K562 (cell line): ENCODE results near the gene KNDC1. TPM values are rescaled to one million over a fixed set of nuclear protein-coding genes. Genes with fewer than 3 reads are reported as not detected.

Experiments
- ATAC-seq: fragments of 200-7000 bp; cut with Tn5 transposase; 3 replicates; pipeline ENCODE4 v1.9.1; 2020; ENCODE audit warnings: moderate library complexity
- BruUV-seq: library from RNA; stranded (reverse); fragments of 400-500 nt; replicated peaks from 2 replicates; lab custom pipeline; 2021; lab: Mats Ljungman, UMichigan
- CTCF ChIA-PET: fragments of 300-600 bp; formaldehyde crosslinking; extraction: SDS; loops from one replicate; lab custom pipeline; 2021; ENCODE audit warnings: low intra/inter-chr PET ratio; lab: Yijun Ruan, JAX
- POLR2A ChIA-PET: fragments of 300-600, 350-650 bp; sonication (Branson Sonifier 250); formaldehyde crosslinking; extraction: SDS; loops from one replicate; lab custom pipeline; 2021; ENCODE audit warnings: antibody characterized with exemption, inconsistent platforms; lab: Yijun Ruan, JAX
- DNase-seq, 4 experiments: peaks; one replicate each; pipeline versions ENCODE4 v3.0.0 to v3.0.0-alpha.2; 2011 to 2018; ENCODE audit warnings: low spot score in 3 of 4, mixed read lengths in 3 of 4; ENCODE audit errors: extremely low read depth in 1 of 4
- FAIRE-seq: peaks from 2 replicates; lab custom pipeline; 2011; peaks lifted over from hg19 to GRCh38; lab: Jason Lieb, UNC
- H2AFZ ChIP-seq: 2 replicates; pipeline ENCODE4 v1.6.0; 2011; ENCODE audit warnings: low read depth, low read length, control low read depth, inconsistent platforms
- H3K27ac ChIP-seq: fragments of 200-600 bp; 3 replicates; pipeline ENCODE4 v1.8.0; 2011; ENCODE audit warnings: low read depth, mild to moderate bottlenecking, control low read depth, inconsistent platforms, low read length, moderate library complexity, mixed read lengths; ENCODE audit errors: extremely low read depth
- H3K27me3 ChIP-seq, 2 experiments: fragments of 300-600 bp in 1 of 2; 2 replicates in 1 of 2; 3 replicates in 1 of 2; pipeline versions ENCODE4 v1.6.0 to v1.8.0; 2011; ENCODE audit warnings: inconsistent platforms in 2 of 2, low read length in 2 of 2, mild to moderate bottlenecking in 1 of 2, mixed read lengths in 1 of 2, moderate library complexity in 1 of 2; ENCODE audit not compliant: control insufficient read depth in 2 of 2, insufficient read depth in 2 of 2
- H3K36me3 ChIP-seq: fragments of 300-600 bp; 3 replicates; pipeline ENCODE4 v1.8.0; 2011; ENCODE audit warnings: mild to moderate bottlenecking, low read length, inconsistent platforms; ENCODE audit not compliant: control insufficient read depth, insufficient read depth
- H3K4me1 ChIP-seq, 2 experiments: fragments of 200-600 bp in 1 of 2; replicated peaks in 1 of 2; 2 replicates in 1 of 2; 3 replicates in 1 of 2; pipeline versions ENCODE4 v1.5.1 to v1.8.0; 2011; ENCODE audit warnings: inconsistent platforms in 2 of 2, low read length in 2 of 2, mild to moderate bottlenecking in 1 of 2, mixed read lengths in 1 of 2, moderate library complexity in 1 of 2; ENCODE audit not compliant: control insufficient read depth in 2 of 2, insufficient read depth in 2 of 2
- H3K4me2 ChIP-seq: 2 replicates; pipeline ENCODE4 v1.6.1; 2011; ENCODE audit warnings: low read length, control low read depth, inconsistent platforms, mixed read lengths; ENCODE audit not compliant: insufficient read depth
- H3K4me3 ChIP-seq: fragments of 200-600 bp; sonication (generic), shearing (Covaris generic); 2 replicates; pipeline ENCODE4 v1.5.1; 2016; ENCODE audit warnings: control low read depth, inconsistent platforms
- H3K79me2 ChIP-seq: fragments of 200-600 bp; 3 replicates; pipeline ENCODE4 v1.8.0; 2011; ENCODE audit warnings: low read length, inconsistent platforms; ENCODE audit not compliant: control insufficient read depth, insufficient read depth
- H3K9ac ChIP-seq, 2 experiments: 2 replicates each; pipeline versions ENCODE4 v1.6.0 to v1.6.1; 2011; ENCODE audit warnings: low read depth in 2 of 2, low read length in 2 of 2, control low read depth in 1 of 2, inconsistent platforms in 1 of 2, mild to moderate bottlenecking in 1 of 2, mixed read lengths in 1 of 2; ENCODE audit not compliant: insufficient read depth in 1 of 2
- H3K9me1 ChIP-seq: one replicate; pipeline ENCODE4 v1.6.0; 2011; ENCODE audit warnings: inconsistent platforms, mild to moderate bottlenecking, low read length, moderate library complexity; ENCODE audit not compliant: control insufficient read depth, insufficient read depth
- H3K9me3 ChIP-seq: replicated peaks from 2 replicates; pipeline ENCODE4 v1.5.1; 2011; ENCODE audit warnings: low read depth, low read length, inconsistent platforms; ENCODE audit not compliant: control insufficient read depth, insufficient read depth
- H4K20me1 ChIP-seq: replicated peaks from 2 replicates; pipeline ENCODE4 v1.6.1; 2011; ENCODE audit warnings: low read length, inconsistent platforms, mixed read lengths; ENCODE audit not compliant: control insufficient read depth, insufficient read depth
- CBX5 ChIP-seq: IDR thresholded peaks from 2 replicates; pipeline ENCODE4 v1.6.1; 2014; ENCODE audit warnings: low read depth, borderline replicate concordance
- CSDE1 ChIP-seq, 2 experiments: fragments of 450-650 bp; IDR thresholded peaks; 2 replicates each; pipeline ENCODE4 v1.6.1; 2016; ENCODE audit warnings: mild to moderate bottlenecking in 1 of 2
- ETS1 ChIP-seq: conservative IDR thresholded peaks from 2 replicates; pipeline ENCODE4 v1.6.1; 2011; ENCODE audit warnings: low read depth, mild to moderate bottlenecking, low read length; ENCODE audit not compliant: control insufficient read depth
- FOSL1 ChIP-seq: fragments of 200-800 bp; sonication (Bioruptor generic); conservative IDR thresholded peaks from 2 replicates; pipeline ENCODE4 v1.6.1; 2016; ENCODE audit warnings: missing genetic modification characterization, missing compliant biosample characterization
- HMGXB4 ChIP-seq: sonication (generic); formaldehyde crosslinking; IDR thresholded peaks from 2 replicates; pipeline ENCODE4 v1.8.1; 2023; ENCODE audit warnings: mild to moderate bottlenecking, missing genetic modification reagents
- LCOR ChIP-seq: sonication (generic); formaldehyde crosslinking; IDR thresholded peaks from 2 replicates; pipeline ENCODE4 v1.8.0; 2022; ENCODE audit warnings: mild to moderate bottlenecking, missing genetic modification reagents
- MAFF ChIP-seq: IDR thresholded peaks from 2 replicates; pipeline ENCODE4 v1.6.1; 2012; ENCODE audit warnings: low read length, improper control_type of control experiment
- MTA2 ChIP-seq: fragments of 450-650 bp; IDR thresholded peaks from 2 replicates; pipeline ENCODE4 v1.6.1; 2016; ENCODE audit warnings: low read depth
- NONO ChIP-seq, 2 experiments: fragments of 200-400 bp in 1 of 2; fragments of 450-650 bp in 1 of 2; formaldehyde crosslinking in 1 of 2; IDR thresholded peaks; 2 replicates each; pipeline ENCODE4 v1.6.1; 2017; ENCODE audit warnings: low read depth in 2 of 2, mild to moderate bottlenecking in 2 of 2, moderate library complexity in 2 of 2, low read length in 1 of 2
- TSC22D4 ChIP-seq: fragments of 450-650 bp; IDR thresholded peaks from 2 replicates; pipeline ENCODE4 v1.6.1; 2016; ENCODE audit warnings: missing genetic modification characterization, missing biosample characterization, control low read depth
- ZKSCAN3 ChIP-seq: fragments of 250-450 bp; sonication (Bioruptor Pico); IDR thresholded peaks from 2 replicates; pipeline ENCODE4 v1.4.0; 2020
- ZNF174 ChIP-seq: fragments of 250-450 bp; sonication (Bioruptor Pico); IDR thresholded peaks from 2 replicates; pipeline ENCODE4 v1.4.0; 2020; ENCODE audit warnings: mild to moderate bottlenecking
- ZNF507 ChIP-seq: conservative IDR thresholded peaks from 2 replicates; pipeline ENCODE4 v1.6.1; 2017; ENCODE audit warnings: missing genetic modification characterization, missing compliant biosample characterization
- ZNF780A ChIP-seq: fragments of 250-450 bp; sonication (Bioruptor Pico); IDR thresholded peaks from 2 replicates; pipeline ENCODE4 v1.5.0; 2021; ENCODE audit warnings: mild to moderate bottlenecking
- WGBS: fragments of 100-300 bp; shearing (Covaris generic); methylation state at CpG from one replicate; pipeline ENCODE4 v1.1.6; 2016; ENCODE audit warnings: low coverage, mixed read lengths; ENCODE audit not compliant: insufficient coverage; ENCODE audit errors: missing lambda C conversion rate; 5-methylcytosine and 5-hydroxymethylcytosine counted together
- in situ Hi-C: fragments of 300-500 bp; cut with MboI; formaldehyde crosslinking; loops from 4 replicates; pipeline ENCODE4 v1.15.0; 2018; ENCODE audit warnings: inconsistent platforms, mixed read lengths
- intact Hi-C: fragments of 100-400 bp; cut with micrococcal nuclease; formaldehyde crosslinking; loops from 2 replicates; pipeline ENCODE4 v1.14.2; 2022
- polyA plus RNA-seq, 8 experiments: library from polyadenylated mRNA; depleted of rRNA in 4 of 8; stranded (reverse) in 5 of 8; unstranded in 3 of 8; fragments of >200 nt; fragmentation: Nextera tagmentation in 2 of 8; fragmentation: Illumina TruSeq in 1 of 8; extraction: Ambion mirVana in 2 of 8; extraction: Trizol in 1 of 8; gene quantifications; 2 replicates each; pipeline versions ENCODE4 v1.2.1 to v1.2.3, GENCODE V29; 2011 to 2014; ENCODE audit warnings: inconsistent platforms in 1 of 8, missing spikeins in 1 of 8
- total RNA-seq, 7 experiments: library from RNA; depleted of rRNA in 6 of 7; stranded (reverse); fragments of >200 nt in 6 of 7; fragmentation: Illumina TruSeq in 2 of 7; extraction: Trizol in 2 of 7; gene quantifications; 2 replicates each; pipeline versions ENCODE4 v1.2.1 to v1.2.3, GENCODE V29; 2011 to 2021; ENCODE audit warnings: low replicate concordance in 1 of 7

The KNDC1 gene
- total and polyA plus RNA-seq, 9 of the 15 experiments (the other 6 are each of a cell fraction or from before 2014, with no cell fraction given) = 0.07 to 0.26 (median 0.11) TPM; not detected in 6

GRCh38 chr10:133144771-133145170 lies 15.2 kb upstream of the KNDC1 start:
- no peaks in the 10 kb centered on the region for H3K9me3 ChIP-seq
- H4K20me1 ChIP-seq = no peaks in the 10 kb centered on the region
- no peaks in the 10 kb centered on the region for H3K36me3 ChIP-seq
- no peak overlapping the region for H3K27ac ChIP-seq
- H3K4me3 ChIP-seq = no peak overlapping the region
- no TSS peak for BruUV-seq
- peaks cover 10 to 26% of the 10 kb centered on the region in 2 experiments; a peak in 4 of 5 replicates for H3K4me1 ChIP-seq
- CTCF ChIA-PET = no interaction called here
- 54% methylated on average over 6 of the region's 7 CpGs for WGBS
- no peak overlapping the region for H2AFZ ChIP-seq
- DNase-seq (no peak), FAIRE-seq (no peak), ATAC-seq (no peak)
- TF ChIP-seq ZNF174 (CRISPR knock-in tag) (no peak), NONO (IDR thresholded peaks at IDR 0.05; ENCODE audit: low read depth in 2 of 2, low read length in 1 of 2) (no peak), LCOR (CRISPR knock-in tag) (no peak), TSC22D4 (no peak), HMGXB4 (CRISPR knock-in tag) (no peak), ZKSCAN3 (CRISPR knock-in tag) (no peak), ZNF780A (CRISPR knock-in tag) (no peak), MTA2 (no peak), CSDE1 (IDR thresholded peaks at IDR 0.05) (no peak), CBX5 (no peak), FOSL1 (tag) (no peak), ZNF507 (tag) (no peak), ETS1 (no peak), MAFF (no peak)
- 0 out of 2 replicates have a peak overlapping the region, but pooled peaks have one; percentile 18 for H3K4me2 ChIP-seq
- H3K27me3 ChIP-seq = peaks cover 0 to 16% of the 10 kb centered on the region in 2 experiments; a peak in 2 of 5 replicates
- no peaks in the 10 kb centered on the region for H3K79me2 ChIP-seq
- POLR2A ChIA-PET = no interaction called here
- in situ Hi-C loops (loop anchor here (5.0 kb wide), 2 partner anchors 103 to 163 kb away; partner anchors contain the start of genes TUBGCP2 and ZNF511), intact Hi-C loops (loop anchor here (1.0 to 5.0 kb wide), 2 partner anchors 103 to 161 kb away; no protein-coding TSS in a partner anchor)
- H3K9ac ChIP-seq = no peak overlapping the region
- H3K9me1 ChIP-seq = no peaks in the 10 kb centered on the region
